ENCODE data around the gene LACTB.

- TF ChIP-seq CTCF (IDR thresholded peaks at IDR 0.05) (no peak), POLR2A (IDR thresholded peaks at IDR 0.05) (no peak)
These were observed 31.2 kb upstream of the LACTB start for GRCh38 chr15:63090472-63090871.
